ENCODE data around the gene POLA1.

The POLA1 gene

DNA sequence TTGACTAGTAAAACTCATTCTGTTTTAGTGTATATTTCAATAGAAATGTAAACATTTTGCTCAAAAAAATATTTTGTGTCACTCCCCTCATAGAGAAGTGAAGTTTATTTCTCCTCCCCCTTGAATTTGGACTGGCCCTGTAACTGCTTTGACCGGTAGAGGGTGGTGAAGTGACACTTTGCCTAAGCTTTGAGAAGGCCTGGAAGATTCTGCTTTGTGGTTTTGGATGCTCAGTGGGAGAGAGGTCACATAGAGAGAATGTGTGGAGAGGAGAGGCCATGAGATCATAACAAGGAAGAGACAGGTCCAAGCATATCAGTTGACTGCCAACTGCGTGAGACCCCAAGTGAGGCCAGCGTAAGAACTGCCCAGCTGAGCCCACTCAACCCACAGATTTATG lies 341.2 kb downstream of the POLA1 start:
- no peak for DNase-seq

DNA sequence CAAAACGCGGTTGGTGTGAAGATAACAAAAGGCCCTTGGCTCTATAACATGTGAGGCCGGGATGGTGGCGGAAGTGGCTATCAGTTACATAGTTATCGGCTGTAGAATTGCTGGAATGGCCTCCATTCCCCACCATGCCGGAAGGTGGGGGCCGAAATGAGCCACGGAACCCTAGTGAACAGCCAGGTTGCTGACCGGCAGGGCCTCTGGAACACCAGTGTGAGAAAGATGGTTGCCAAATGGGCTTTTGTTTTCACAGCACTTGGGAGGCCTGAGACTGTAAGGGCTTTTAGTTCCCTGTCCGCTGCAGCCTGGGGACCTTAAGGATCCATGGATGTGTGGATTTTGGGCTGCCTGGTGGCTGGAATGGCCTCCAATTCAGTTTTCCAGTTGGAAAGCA lies 345.3 kb downstream of the POLA1 start:
- DNase-seq = no peak

DNA sequence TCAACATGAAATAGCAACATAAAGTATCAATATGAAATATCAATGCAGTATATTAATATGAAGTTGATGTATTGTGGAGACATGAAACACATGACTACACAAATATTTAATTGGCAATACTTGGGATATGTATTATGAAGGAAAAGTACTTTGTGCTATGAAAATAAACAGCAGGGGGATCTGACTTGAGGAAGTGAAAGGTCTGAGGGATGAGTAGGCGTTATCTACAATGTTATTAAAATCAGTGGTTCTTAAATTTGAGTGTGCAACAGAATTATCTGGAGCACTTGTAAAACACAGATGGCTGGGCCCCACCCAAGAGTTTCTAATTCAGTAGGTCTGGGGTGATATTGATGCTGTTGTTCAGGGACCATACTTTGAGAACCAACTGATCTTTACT lies 349.5 kb downstream of the POLA1 start:
- DNase-seq = no peak

All from stimulated activated CD4-positive, alpha-beta T cell treated with anti-CD3 and anti-CD28 coated beads, Interleukin-12 subunit alpha, Interleukin-12 subunit beta, amount 100 ng/mL, for 4 hours (primary cell).